Right kidney (tissue), 1 donor: ENCODE data around the gene MARK3.

Experiments
- DNase-seq: peaks from one replicate; pipeline ENCODE4 v3.0.0-alpha.2; 2016

MARK3 gene

DNA sequence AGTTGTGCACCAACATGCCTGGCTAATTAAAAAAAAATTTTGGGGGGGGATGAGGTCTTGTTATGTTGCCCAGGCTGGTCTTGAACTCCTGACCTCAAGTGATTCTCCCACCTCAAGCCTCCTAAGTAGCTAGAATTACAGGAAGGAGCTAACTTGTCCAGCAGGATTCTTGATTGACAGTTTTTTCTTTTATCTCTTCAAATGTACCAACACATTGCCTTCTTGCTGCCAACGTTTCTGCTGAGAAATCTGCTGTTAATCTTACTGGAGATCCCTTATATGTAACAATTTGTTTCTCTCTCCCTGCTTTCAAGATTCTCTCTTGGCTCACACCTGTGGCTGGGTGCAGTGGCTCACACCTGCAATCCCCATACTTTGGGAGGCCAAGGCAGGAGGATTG is 22.4 kb upstream of the MARK3 start:
- no peak for DNase-seq

GRCh38 chr14:103366741-103367140 is 18.5 kb upstream of the MARK3 start:
- no peak for DNase-seq

- DNase-seq = no peak
Measured at GRCh38 chr14:103367995-103368394, 17.2 kb upstream of the MARK3 start.

DNA sequence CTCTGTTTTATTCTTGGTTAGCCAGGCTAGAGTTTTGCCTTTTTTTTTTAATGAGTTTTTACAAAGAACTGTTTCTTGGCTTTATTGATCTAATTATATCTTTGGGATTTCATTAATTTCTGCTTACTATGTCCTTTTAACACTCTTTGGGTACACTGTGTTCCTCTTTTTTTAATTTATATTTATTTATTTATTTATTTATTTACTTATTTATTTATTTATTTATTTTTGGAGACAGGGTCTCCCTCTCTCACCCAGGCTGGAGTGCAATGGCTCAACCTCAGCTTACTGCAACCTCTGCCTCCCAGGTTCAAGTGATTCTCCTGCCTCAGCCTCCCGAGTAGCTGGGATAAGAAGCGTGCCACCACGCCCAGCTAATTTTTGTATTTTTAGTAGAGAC is 15.1 kb upstream of the MARK3 start:
- no peak for DNase-seq

DNA sequence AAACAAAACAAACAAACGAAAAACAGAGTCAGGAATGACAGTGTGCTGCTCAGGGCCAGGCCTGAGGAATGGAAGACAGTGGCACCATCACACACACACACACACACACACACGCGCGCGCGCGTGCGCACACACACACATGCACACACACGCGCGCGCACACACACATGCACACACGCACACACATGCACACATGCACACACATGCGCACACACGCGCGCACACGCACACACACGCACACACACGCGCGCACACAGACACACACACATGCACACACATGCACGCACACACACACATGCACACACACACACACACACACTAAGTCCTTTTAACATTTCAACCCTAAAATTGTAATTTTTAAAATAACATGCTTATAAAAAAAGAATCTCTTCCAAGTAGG is 13.2 kb upstream of the MARK3 start:
- DNase-seq = no peak

GRCh38 chr14:103372552-103373304 is 12.5 kb upstream of the MARK3 start:
- DNase-seq = no peak

- DNase-seq = no peak
Measured at GRCh38 chr14:103374121-103374520, 11.1 kb upstream of the MARK3 start.

- DNase-seq = no peak
Measured at GRCh38 chr14:103377522-103378037, 7.6 kb upstream of the MARK3 start.

DNA sequence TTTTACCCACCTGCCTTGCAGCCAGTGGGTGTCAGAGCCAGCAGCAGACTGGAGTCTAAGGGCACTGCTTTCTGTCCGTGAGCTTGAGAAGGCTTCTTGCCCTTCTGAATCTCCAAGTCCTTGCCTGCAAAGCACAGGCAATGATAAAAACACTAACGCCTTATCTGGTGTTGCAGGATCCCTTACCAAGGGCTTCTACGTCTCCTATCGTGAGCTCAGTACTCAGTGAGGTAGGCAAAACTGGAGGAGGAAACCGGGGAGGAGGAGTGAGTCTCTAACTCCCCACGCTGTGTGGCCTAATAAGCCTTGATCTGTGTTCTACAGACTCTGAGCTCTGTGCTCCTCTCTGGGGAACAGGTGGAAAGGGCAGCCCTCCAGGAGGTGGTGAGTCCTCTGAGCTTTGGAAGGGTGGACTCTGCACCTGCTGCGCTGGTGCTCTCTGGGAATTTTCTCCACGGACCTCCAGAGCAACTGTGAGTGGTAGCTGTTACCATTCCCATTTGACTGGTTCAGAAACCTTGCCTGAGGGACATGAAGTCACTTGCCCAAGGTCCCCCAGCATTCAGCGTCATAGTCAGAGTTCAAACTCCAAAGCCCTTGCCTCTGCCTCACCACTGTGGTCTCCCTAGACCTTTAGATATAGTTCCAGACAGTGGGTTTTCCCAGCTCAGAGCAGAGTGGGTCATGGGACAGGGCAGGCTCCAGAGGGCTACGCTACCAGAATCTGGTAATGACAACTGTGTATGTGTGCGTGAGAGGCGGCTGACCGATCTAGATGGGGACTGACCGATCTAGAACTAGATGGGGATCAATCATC is 7.0 kb upstream of the MARK3 start:
- no peak for DNase-seq

DNA sequence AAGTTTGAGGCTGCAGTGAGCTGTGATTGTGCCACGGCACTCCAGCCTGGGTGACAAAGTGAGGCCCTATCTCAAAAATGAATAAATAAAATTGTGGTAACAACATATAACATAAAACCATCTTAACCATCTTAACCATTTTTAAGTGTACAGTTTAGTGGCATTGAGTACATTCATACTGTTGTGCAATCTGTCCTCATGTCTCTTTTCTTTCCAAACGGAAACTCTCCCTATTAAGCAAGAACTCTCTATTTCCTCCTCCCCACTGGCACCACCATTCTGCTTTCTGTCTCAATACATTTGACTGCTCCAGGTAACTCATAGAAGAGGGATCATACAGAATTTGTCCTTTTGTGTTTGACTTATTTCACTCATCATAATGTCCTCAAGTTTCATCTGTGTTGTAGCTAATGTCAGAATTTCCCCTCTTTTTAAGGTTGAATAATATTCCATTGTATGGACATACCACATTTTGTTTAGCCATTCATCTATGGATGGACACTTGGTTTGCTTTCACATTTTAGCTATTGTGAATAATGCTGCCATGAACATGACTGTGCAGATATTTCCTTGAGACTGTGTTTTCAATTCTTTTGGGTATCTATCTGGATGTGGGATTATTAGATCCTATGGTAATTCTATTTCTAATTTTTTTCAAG is 4.4 kb upstream of the MARK3 start:
- no peak for DNase-seq

GRCh38 chr14:103382376-103382775 is 2.8 kb upstream of the MARK3 start:
- DNase-seq = no peak

- DNase-seq = no peak
Measured at GRCh38 chr14:103384450-103385151, 614 bp upstream of the MARK3 start.

GRCh38 chr14:103385929-103386712 is 906 bp downstream of the MARK3 start:
- DNase-seq = no peak

GRCh38 chr14:103386713-103387329 is 1.6 kb downstream of the MARK3 start:
- DNase-seq = no peak

DNA sequence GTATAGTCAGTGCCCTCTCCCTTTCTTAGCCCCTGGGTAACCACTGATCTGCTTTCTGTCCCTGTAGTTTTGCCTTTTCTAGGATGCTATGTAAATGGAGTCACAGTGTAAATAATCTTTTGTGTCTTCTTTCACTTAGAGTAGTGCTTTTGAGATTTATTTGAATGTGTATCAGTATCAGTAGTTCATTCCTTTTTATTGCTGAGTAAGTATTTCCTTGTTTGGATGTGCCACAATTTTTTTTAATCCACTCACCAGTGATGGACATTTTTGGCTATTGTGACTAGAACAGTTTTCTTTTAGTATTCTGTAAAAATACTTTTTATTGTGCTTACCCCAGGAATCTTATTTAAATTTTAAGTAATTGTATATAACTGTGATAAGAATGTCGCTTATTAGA is 3.4 kb downstream of the MARK3 start:
- DNase-seq = no peak

GRCh38 chr14:103390605-103391004 is 5.4 kb downstream of the MARK3 start:
- DNase-seq = no peak

DNA sequence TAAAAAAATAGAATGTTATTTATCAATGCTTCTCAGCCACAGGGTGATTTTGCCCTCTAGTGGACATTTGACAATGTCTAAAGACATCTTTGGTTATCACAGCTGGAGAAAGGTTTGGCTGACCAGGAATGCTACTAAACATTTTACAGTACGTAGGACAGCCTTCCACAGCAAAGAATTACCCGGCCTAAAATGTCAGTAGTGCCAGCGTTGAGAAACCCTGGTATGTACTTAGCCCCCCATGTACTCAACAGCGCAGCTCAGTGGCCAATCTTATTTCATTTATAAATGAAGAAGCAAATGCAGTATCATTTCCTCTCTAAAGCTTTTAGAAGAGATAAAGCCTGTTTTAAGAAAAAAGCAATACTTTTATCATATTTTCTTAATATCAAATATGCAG is 5.8 kb downstream of the MARK3 start:
- DNase-seq = no peak

DNA sequence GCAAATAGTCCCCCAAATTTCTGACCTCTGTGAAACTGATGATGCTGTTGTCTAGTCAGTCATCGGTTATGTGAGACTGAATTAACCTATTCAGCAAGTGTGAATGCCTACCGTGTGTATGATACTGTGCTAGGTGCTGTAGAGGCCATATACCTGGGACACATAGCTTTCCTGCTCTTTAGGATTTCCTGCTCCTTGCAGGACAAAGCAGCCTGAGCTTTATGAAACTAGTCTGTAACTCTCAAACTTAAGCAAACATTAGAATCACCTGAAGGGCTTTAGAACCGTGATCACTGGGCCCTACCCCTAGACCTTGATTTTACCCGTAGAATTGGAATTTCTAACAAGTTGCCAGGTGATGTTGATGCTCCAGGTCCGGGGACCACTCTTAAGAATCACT is 6.9 kb downstream of the MARK3 start:
- no peak for DNase-seq

- no peak for DNase-seq
Measured at GRCh38 chr14:103392572-103392971, 7.4 kb downstream of the MARK3 start.

GRCh38 chr14:103393070-103393469 is 7.9 kb downstream of the MARK3 start:
- DNase-seq = no peak
